ENCODE results near the gene LRRTM3. TPM values are rescaled to one million over a fixed set of nuclear protein-coding genes. Genes with fewer than 3 reads are reported as not detected.

Gene LRRTM3
- total RNA-seq, 2 experiments from 2014 or later: not detected

- ChIA-PET POLR2A (no interaction called here), CTCF (no interaction called here)
- no peaks in the 10 kb centered on the region for H3K9me3 Mint-ChIP-seq
- no peak overlapping the region for H3K27ac Mint-ChIP-seq
- H3K27me3 Mint-ChIP-seq: no peaks in the 10 kb centered on the region
- intact Hi-C loops (cut with micrococcal nuclease): no loop called here
- no peak overlapping the region for H3K4me3 Mint-ChIP-seq
- H3K4me1 Mint-ChIP-seq (ENCODE audit: low read depth): no peaks in the 10 kb centered on the region
- H3K36me3 Mint-ChIP-seq: no peaks in the 10 kb centered on the region
- DNase-seq: no peak
Measured at GRCh38 chr10:66999762-67000545, 74.1 kb downstream of the LRRTM3 start.

GRCh38 chr10:67004690-67005089, 78.9 kb downstream of the LRRTM3 start:
- intact Hi-C loops (cut with micrococcal nuclease): no loop called here
- Mint-ChIP-seq H3K4me1 (ENCODE audit: low read depth) (no peaks in the 10 kb centered on the region), H3K9me3 (no peaks in the 10 kb centered on the region), H3K4me3 (no peak overlapping the region), H3K36me3 (no peaks in the 10 kb centered on the region), H3K27me3 (no peaks in the 10 kb centered on the region), H3K27ac (no peak overlapping the region)
- POLR2A ChIA-PET: no interaction called here
- DNase-seq: no peak
- CTCF ChIA-PET: no interaction called here

- Mint-ChIP-seq H3K36me3 (no peaks in the 10 kb centered on the region), H3K27me3 (no peaks in the 10 kb centered on the region)
- CTCF ChIA-PET: no interaction called here
Measured at GRCh38 chr10:67005981-67006380, 80.1 kb downstream of the LRRTM3 start.

GRCh38 chr10:67011480-67011879, 85.6 kb downstream of the LRRTM3 start:
- Mint-ChIP-seq H3K9me3 (no peaks in the 10 kb centered on the region), H3K27me3 (no peaks in the 10 kb centered on the region), H3K4me1 (ENCODE audit: low read depth) (no peaks in the 10 kb centered on the region), H3K36me3 (no peaks in the 10 kb centered on the region), H3K4me3 (no peak overlapping the region), H3K27ac (no peak overlapping the region)
- intact Hi-C loops (cut with micrococcal nuclease): no loop called here
- ChIA-PET POLR2A (no interaction called here), CTCF (no interaction called here)
- no peak for DNase-seq

More at GRCh38 chr10:67005981-67006380, 80.1 kb downstream of the LRRTM3 start:
- Mint-ChIP-seq H3K9me3 (no peaks in the 10 kb centered on the region), H3K4me3 (no peak overlapping the region), H3K4me1 (ENCODE audit: low read depth) (no peaks in the 10 kb centered on the region), H3K27ac (no peak overlapping the region)
- no peak for DNase-seq
- intact Hi-C loops (cut with micrococcal nuclease): no loop called here
- POLR2A ChIA-PET: no interaction called here

GRCh38 chr10:67011981-67012380, 86.1 kb downstream of the LRRTM3 start:
- H3K27ac Mint-ChIP-seq: no peak overlapping the region
- DNase-seq: no peak
- ChIA-PET POLR2A (no interaction called here), CTCF (no interaction called here)
- intact Hi-C loops (cut with micrococcal nuclease): no loop called here
- H3K4me1 Mint-ChIP-seq (ENCODE audit: low read depth): no peaks in the 10 kb centered on the region
- H3K9me3 Mint-ChIP-seq: no peaks in the 10 kb centered on the region
- H3K36me3 Mint-ChIP-seq: no peaks in the 10 kb centered on the region
- H3K27me3 Mint-ChIP-seq: no peaks in the 10 kb centered on the region
- H3K4me3 Mint-ChIP-seq: no peak overlapping the region

- intact Hi-C loops (cut with micrococcal nuclease): no loop called here
- Mint-ChIP-seq H3K27ac (no peak overlapping the region), H3K27me3 (no peaks in the 10 kb centered on the region), H3K4me3 (no peak overlapping the region), H3K4me1 (ENCODE audit: low read depth) (no peaks in the 10 kb centered on the region), H3K36me3 (no peaks in the 10 kb centered on the region), H3K9me3 (no peaks in the 10 kb centered on the region)
- no peak for DNase-seq
- ChIA-PET CTCF (no interaction called here), POLR2A (interaction anchor here (0.6 kb wide), 1 partner anchor 553 kb away, joined by 3 read pairs; no protein-coding TSS in a partner anchor)
Measured at GRCh38 chr10:67015225-67015624, 89.4 kb downstream of the LRRTM3 start.

GRCh38 chr10:67017218-67017617, 91.4 kb downstream of the LRRTM3 start:
- H3K9me3 Mint-ChIP-seq: no peaks in the 10 kb centered on the region
- POLR2A ChIA-PET: no interaction called here
- intact Hi-C loops (cut with micrococcal nuclease): no loop called here
- no peaks in the 10 kb centered on the region for H3K36me3 Mint-ChIP-seq
- no peak overlapping the region for H3K4me3 Mint-ChIP-seq
- CTCF ChIA-PET: no interaction called here
- no peak for DNase-seq
- H3K4me1 Mint-ChIP-seq (ENCODE audit: low read depth): no peaks in the 10 kb centered on the region
- no peaks in the 10 kb centered on the region for H3K27me3 Mint-ChIP-seq
- H3K27ac Mint-ChIP-seq: no peak overlapping the region

GRCh38 chr10:67022099-67022498, 96.3 kb downstream of the LRRTM3 start:
- Mint-ChIP-seq H3K4me3 (no peak overlapping the region), H3K27ac (no peak overlapping the region), H3K27me3 (no peaks in the 10 kb centered on the region), H3K9me3 (no peaks in the 10 kb centered on the region), H3K36me3 (no peaks in the 10 kb centered on the region), H3K4me1 (ENCODE audit: low read depth) (no peaks in the 10 kb centered on the region)
- intact Hi-C loops (cut with micrococcal nuclease): no loop called here
- CTCF ChIA-PET: no interaction called here
- POLR2A ChIA-PET: no interaction called here
- DNase-seq: no peak

- Mint-ChIP-seq H3K27me3 (no peaks in the 10 kb centered on the region), H3K4me3 (no peak overlapping the region), H3K4me1 (ENCODE audit: low read depth) (no peaks in the 10 kb centered on the region), H3K27ac (no peak overlapping the region), H3K36me3 (no peaks in the 10 kb centered on the region), H3K9me3 (no peaks in the 10 kb centered on the region)
- CTCF ChIA-PET: no interaction called here
- intact Hi-C loops (cut with micrococcal nuclease): no loop called here
- DNase-seq: no peak
- POLR2A ChIA-PET: no interaction called here
Measured at GRCh38 chr10:67033878-67034277, 108.0 kb downstream of the LRRTM3 start.

GRCh38 chr10:67036808-67037207, 111.0 kb downstream of the LRRTM3 start:
- H3K9me3 Mint-ChIP-seq: no peaks in the 10 kb centered on the region
- DNase-seq: no peak
- no peaks in the 10 kb centered on the region for H3K27me3 Mint-ChIP-seq
- no peak overlapping the region for H3K27ac Mint-ChIP-seq
- H3K4me3 Mint-ChIP-seq: no peak overlapping the region
- no peaks in the 10 kb centered on the region for H3K4me1 Mint-ChIP-seq (ENCODE audit: low read depth)
- POLR2A ChIA-PET: no interaction called here
- H3K36me3 Mint-ChIP-seq: no peaks in the 10 kb centered on the region
- CTCF ChIA-PET: no interaction called here
- intact Hi-C loops (cut with micrococcal nuclease): no loop called here

GRCh38 chr10:67043041-67043440, 117.2 kb downstream of the LRRTM3 start:
- no peak for DNase-seq
- Mint-ChIP-seq H3K4me3 (no peak overlapping the region), H3K27me3 (no peaks in the 10 kb centered on the region), H3K27ac (no peak overlapping the region), H3K9me3 (no peaks in the 10 kb centered on the region), H3K4me1 (ENCODE audit: low read depth) (no peaks in the 10 kb centered on the region), H3K36me3 (no peaks in the 10 kb centered on the region)
- CTCF ChIA-PET: no interaction called here
- POLR2A ChIA-PET: no interaction called here
- intact Hi-C loops (cut with micrococcal nuclease): no loop called here

GRCh38 chr10:67045404-67045803, 119.6 kb downstream of the LRRTM3 start:
- Mint-ChIP-seq H3K27me3 (no peaks in the 10 kb centered on the region), H3K4me3 (no peak overlapping the region), H3K27ac (no peak overlapping the region), H3K9me3 (no peaks in the 10 kb centered on the region), H3K36me3 (no peaks in the 10 kb centered on the region), H3K4me1 (ENCODE audit: low read depth) (no peaks in the 10 kb centered on the region)
- no peak for DNase-seq
- ChIA-PET POLR2A (no interaction called here), CTCF (no interaction called here)
- intact Hi-C loops (cut with micrococcal nuclease): no loop called here

GRCh38 chr10:67046507-67046906, 120.7 kb downstream of the LRRTM3 start:
- intact Hi-C loops (cut with micrococcal nuclease): no loop called here
- CTCF ChIA-PET: no interaction called here
- H3K27ac Mint-ChIP-seq: no peak overlapping the region

More at GRCh38 chr10:67046507-67046906, 120.7 kb downstream of the LRRTM3 start:
- no peaks in the 10 kb centered on the region for H3K9me3 Mint-ChIP-seq
- POLR2A ChIA-PET: no interaction called here
- H3K4me3 Mint-ChIP-seq: no peak overlapping the region
- no peak for DNase-seq
- no peaks in the 10 kb centered on the region for H3K4me1 Mint-ChIP-seq (ENCODE audit: low read depth)
- H3K36me3 Mint-ChIP-seq: no peaks in the 10 kb centered on the region
- H3K27me3 Mint-ChIP-seq: no peaks in the 10 kb centered on the region

All from activated CD4-positive, alpha-beta memory T cell treated with anti-CD3 and anti-CD28 coated beads for 36 hours (primary cell).